HG03439 (cell line): Measurements from ENCODE around the gene LTBP1.

Experiments used
- ATAC-seq: cut with Tn5 transposase; IDR thresholded peaks from one replicate; pipeline ENCODE4 v1.9.1; 2021; ENCODE audit warnings: mild to moderate bottlenecking, moderate library complexity; ENCODE audit not compliant: unreplicated experiment

The LTBP1 gene

DNA sequence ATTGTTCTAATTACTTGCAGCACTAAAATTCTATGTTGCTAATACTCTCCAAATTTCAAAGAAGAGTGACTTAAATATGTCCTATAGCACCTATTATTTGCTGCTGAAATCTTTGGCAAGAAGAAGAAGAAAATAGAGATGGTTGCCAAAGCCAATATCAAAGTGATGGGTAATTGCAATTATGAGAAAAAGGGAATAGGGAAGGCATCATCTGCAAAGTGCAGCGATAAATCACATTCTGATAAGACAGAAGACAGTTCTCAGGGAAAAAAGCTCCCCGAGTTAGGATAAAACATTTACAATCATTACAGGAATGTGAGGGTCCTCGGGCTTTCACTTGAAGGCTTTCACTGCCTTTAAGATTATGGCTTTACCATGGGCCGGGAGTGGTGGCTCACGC is 457.6 kb downstream of the LTBP1 start:
- ATAC-seq = no peak

GRCh38 chr2:33406622-33407021 is 459.9 kb downstream of the LTBP1 start:
- no peak for ATAC-seq

DNA sequence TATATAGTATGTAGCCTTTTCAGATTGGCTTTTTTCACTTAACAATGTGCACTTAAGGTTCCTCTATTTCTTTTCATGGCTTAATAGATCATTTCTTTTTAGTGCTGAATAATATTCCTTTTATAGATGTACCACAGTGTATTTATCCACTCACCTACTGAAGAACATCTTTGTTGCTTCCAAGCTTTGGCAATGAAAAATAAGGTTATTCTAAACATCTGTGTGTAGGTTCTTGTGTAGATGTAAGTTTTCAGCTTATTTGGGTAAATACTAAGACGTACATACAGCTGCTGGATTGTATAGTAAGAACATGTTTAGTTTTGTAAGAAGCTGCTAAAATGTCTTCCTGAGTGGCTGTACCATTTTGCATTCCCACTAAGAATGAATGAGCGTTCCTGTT is 461.4 kb downstream of the LTBP1 start:
- ATAC-seq = no peak

DNA sequence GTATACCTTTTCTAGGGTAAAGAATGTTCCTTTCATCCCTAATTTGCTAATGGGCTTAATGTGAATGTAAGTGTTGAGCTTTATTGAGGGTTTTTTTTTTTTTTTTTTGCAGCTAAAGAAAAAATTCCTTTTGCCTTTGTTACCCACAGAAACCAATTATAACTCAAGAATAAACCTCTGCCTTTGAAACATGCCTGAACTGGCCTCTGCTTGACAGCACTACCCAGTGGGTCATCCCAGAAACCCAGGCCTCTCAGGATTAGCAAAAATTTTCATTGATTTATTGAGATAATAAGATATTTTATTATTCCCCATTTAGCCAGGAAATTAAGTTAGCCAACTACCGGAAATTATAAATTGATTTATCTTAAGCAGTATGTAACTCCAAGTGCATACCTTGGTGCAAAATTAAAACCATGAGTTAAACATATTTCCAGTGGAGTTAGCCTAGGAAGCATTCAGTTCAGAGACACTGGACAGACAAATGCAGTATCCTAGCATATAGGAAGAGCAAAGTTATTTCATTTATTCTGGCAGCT is 462.7 kb downstream of the LTBP1 start:
- ATAC-seq = no peak

GRCh38 chr2:33411765-33412164 is 465.0 kb downstream of the LTBP1 start:
- ATAC-seq = no peak

DNA sequence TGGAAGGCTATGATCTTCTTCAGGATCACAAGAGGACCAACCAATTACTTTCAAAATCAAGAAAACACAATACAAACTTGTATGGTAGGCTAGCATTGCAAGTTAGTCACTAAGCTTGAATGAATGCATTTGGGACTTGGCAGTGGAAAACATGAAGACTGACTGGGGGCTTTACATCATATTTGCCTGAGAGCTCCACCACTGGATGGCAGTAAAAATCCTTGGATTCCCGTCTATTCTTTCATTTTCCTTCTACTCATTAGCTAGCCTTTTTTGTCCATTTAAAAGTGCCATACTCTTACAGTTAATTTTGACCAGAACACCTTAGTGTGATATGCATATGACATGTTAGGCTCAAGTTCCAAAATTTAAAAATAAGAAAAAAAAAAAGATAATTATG is 466.2 kb downstream of the LTBP1 start:
- no peak for ATAC-seq

DNA sequence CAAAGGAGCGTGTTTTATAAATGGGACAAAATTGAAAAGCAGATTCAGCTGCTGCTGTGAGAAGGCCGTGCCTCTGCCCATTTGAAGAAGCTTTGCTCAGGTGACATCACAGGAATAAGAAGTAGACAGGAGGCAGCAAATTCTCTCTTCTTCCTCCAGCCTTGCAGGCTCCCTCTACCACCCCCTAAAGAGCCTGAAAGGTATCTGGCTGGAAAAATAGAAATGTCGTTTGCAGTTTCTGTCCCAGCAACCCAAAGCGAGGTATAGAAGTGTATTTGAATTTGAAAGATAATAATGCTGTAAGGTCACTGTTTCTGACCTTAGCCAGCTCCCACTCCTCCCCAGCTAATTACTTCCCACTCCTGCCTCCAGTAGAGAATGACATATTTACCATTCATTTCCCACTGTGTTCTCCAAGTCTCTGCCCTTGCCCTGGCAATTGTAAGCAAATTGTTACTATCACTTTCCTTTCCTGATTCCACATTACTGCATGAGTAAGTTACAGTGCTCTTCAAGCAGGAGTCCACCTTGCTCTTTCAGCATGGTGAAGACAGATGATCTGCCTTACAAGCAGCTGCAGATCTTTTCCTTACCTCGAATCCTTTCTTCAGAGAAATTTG is 472.9 kb downstream of the LTBP1 start:
- ATAC-seq = no peak

DNA sequence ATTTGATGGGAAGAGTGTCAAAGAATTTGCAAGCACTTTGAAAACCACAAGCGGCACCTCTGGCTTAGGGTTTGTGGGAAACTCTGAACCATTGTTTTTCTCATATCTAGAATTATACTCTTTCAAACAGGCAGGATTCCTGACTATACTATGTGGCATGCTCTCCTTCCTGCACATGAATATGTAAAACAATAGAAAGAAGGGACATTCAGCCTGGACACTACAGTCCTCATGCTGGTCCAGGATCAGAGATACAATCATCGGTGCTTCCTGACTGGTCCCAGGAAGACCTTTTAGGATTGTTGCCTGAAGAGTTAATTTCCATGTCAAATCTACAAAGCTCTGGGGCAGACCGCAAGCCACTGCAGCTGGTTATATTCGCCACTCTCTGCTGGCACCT is 474.0 kb downstream of the LTBP1 start:
- ATAC-seq = no peak

- no peak for ATAC-seq
Measured at GRCh38 chr2:33421820-33422219, 475.1 kb downstream of the LTBP1 start.

DNA sequence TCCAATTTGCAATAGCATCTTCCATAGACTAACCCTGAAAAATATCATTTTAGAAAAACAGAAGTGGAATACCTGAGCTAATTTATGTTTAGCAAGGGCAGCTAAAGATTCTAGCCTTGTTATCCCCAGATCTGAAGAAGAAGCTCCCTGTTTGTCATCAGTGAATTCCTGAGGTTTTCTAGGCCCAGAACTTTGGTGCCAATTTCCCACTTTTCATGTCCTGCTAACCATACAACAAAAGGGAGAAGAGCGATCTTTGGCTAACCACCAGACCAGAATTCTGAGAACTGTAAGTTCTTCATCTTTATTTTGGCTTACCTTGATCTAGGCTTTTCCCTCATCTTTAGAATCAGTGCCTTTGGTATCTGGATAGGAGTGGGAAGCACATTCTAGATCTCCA is 478.4 kb downstream of the LTBP1 start:
- ATAC-seq = no peak

GRCh38 chr2:33425586-33426031 is 478.9 kb downstream of the LTBP1 start:
- no peak for ATAC-seq

DNA sequence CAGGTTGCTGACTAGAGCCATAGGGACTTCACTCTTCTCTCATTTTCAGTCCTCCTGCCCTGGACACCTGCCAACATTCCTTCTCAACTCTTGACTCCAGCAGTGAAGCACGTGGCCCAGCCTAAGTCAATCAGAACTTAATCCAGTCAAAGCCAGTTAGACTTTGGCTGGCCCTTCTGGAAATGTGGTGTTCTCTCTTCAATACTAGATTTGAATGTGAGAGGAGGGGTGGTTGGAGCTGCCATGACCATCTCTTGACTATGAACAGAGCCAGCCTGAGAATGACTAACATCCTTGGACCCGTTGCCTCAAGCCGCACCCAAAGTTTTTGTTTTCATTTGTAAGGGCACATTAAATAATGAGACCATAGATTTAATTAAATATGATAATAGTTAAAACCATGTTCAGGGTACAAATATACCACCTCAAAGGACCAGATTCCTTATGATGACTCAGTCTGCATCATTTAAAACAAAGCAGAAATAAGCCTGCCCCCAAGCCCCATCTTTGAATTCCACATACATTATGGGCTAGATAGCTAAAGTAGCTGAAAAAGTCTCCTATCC is 480.0 kb downstream of the LTBP1 start:
- no peak for ATAC-seq

DNA sequence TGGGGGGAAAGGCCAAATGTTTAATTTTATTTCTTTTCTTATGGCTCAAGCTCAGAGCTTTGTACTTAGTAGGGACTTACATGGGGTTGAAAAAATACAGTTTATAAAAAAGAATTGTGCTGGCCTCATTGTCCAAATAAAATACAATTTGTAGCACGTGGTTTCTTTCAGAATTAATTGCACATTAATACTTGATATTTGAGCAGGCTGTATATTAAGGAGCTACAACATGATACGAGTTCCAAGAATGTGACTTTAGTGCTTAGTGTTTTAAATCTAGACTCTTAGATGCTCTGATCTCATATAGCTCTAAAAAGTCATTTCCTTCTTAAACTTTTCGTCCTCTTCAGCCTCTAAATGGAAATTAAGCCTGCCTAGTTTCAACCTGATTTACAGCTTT is 483.3 kb downstream of the LTBP1 start:
- ATAC-seq = no peak

GRCh38 chr2:33430856-33431255 is 484.1 kb downstream of the LTBP1 start:
- ATAC-seq = no peak

- no peak for ATAC-seq
Measured at GRCh38 chr2:33432871-33433270, 486.1 kb downstream of the LTBP1 start.

- no peak for ATAC-seq
Measured at GRCh38 chr2:33433279-33434235, 486.8 kb downstream of the LTBP1 start.

DNA sequence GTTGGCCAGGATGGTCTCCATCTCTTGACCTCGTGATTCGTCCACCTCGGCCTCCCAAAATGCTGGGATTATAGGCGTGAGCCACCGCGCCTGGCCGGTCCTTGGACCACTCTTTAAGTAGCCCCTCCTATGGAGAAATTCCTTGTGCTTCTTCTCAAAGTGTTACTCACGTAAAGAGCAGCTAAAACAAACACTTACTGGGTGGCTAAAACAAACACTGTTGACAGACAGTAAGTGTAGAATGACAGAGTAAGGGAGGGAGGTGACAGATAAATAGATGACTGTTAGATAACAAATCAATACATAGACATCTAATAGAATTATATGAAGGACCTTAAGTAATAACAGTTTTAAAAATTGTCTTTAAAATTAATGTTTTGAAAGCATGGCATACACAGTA is 488.8 kb downstream of the LTBP1 start:
- no peak for ATAC-seq

GRCh38 chr2:33436083-33436482 is 489.3 kb downstream of the LTBP1 start:
- no peak for ATAC-seq

GRCh38 chr2:33437297-33437696 is 490.5 kb downstream of the LTBP1 start:
- no peak for ATAC-seq

- no peak for ATAC-seq
Measured at GRCh38 chr2:33437815-33438214, 491.1 kb downstream of the LTBP1 start.

- no peak for ATAC-seq
Measured at GRCh38 chr2:33441235-33441810, 494.6 kb downstream of the LTBP1 start.
